ENCODE measurements around the gene LGI1. TPM values are rescaled to one million over a fixed set of nuclear protein-coding genes. Genes with fewer than 3 reads are reported as not detected.
"Not testable (repeated sequence)": the region's sequence is repeated elsewhere in the genome, so short reads cannot be mapped to it uniquely, and the experiment has no call there.

The LGI1 gene
- total and polyA plus RNA-seq, 3 experiments from 2014 or later, result not detected

DNA sequence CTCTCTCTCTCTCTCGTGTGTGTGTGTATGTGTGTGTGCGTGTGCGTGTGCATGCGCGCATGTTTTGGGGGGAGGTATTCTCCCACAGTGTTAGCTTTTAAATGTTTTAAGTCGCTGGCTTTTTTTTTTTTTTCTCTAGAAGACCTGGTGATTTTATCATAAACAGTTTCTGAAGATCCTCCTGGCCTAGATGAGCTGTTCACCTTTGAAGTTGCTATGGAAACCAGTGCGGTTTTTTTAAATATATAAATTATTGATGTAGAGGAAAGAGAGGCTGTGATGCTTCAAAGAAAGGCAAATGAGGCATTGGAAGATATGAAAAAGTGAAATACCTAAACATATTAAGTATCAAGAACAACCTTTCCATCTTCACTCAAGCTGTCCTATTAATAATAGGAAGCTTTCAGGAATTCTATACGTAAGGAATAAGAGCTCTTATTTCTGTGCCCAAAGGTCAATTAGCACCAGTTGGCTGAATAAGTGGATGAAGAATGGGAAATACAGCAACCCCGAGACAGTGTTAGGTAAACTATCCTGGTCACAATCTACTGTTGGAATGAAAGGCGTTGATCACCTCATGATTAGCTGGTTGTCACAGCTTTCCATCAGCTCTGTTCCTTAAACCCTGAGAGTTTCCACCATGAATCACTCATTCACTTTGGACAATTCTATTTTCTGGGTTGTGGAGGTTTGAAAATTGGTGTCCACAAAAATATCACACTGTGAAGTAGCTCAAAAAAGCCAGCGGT lies 69.5 kb downstream of the LGI1 start:
- Mint-ChIP-seq H3K27ac (no peak overlapping the region), H3K4me3 (no peak overlapping the region), H3K9me3 (peaks cover 0 to under 1% (median 0%) of the 10 kb centered on the region in 5 donors), H3K36me3 (no peaks in the 10 kb centered on the region), H3K4me1 (peaks cover 0 to 4% (median 2%) of the 10 kb centered on the region in 3 donors), H3K27me3 (peaks cover 1 to 18% of the 10 kb centered on the region in 2 donors)
- H3K36me3 ChIP-seq (ENCODE audit: insufficient read depth, low read length), result no peaks in the 10 kb centered on the region
- ChIA-PET CTCF (interaction anchor here (1.2 kb wide), 1 partner anchor 9 kb away, joined by 4 read pairs; no protein-coding TSS in a partner anchor), POLR2A (no interaction called here)
- H3K4me1 ChIP-seq (ENCODE audit: insufficient read depth, low read length), result no peaks in the 10 kb centered on the region
- H3K27ac ChIP-seq (ENCODE audit: low read depth, low read length), result no peak overlapping the region
- no peaks in the 10 kb centered on the region for H3K9me3 ChIP-seq (ENCODE audit: low read length)
- no peaks in the 10 kb centered on the region for H3K27me3 ChIP-seq (ENCODE audit: insufficient read depth, low read length, poor library complexity, severe bottlenecking)
- DNase-seq, result no peak
- H3K4me3 ChIP-seq (ENCODE audit: low read length), result no peak overlapping the region

GRCh38 chr10:93831065-93831464 lies 73.3 kb downstream of the LGI1 start:
- H3K27me3 ChIP-seq (ENCODE audit: insufficient read depth, low read length, poor library complexity, severe bottlenecking); POLR2A ChIA-PET; H3K4me3 Mint-ChIP-seq; H3K4me3 ChIP-seq (ENCODE audit: low read length); H3K4me1 Mint-ChIP-seq; H3K27ac ChIP-seq (ENCODE audit: low read depth, low read length); H3K9me3 Mint-ChIP-seq; H3K27ac Mint-ChIP-seq; H3K36me3 ChIP-seq (ENCODE audit: insufficient read depth, low read length); DNase-seq; H3K36me3 Mint-ChIP-seq; H3K4me1 ChIP-seq (ENCODE audit: insufficient read depth, low read length); CTCF ChIA-PET; H3K9me3 ChIP-seq (ENCODE audit: low read length): not testable (repeated sequence)
- peaks cover 3 to 14% of the 10 kb centered on the region in 2 donors for H3K27me3 Mint-ChIP-seq

- POLR2A ChIA-PET, result no interaction called here
- DNase-seq, result no peak
- CTCF ChIA-PET, result no interaction called here
These were observed 78.0 kb downstream of the LGI1 start for GRCh38 chr10:93835770-93836169.

DNA sequence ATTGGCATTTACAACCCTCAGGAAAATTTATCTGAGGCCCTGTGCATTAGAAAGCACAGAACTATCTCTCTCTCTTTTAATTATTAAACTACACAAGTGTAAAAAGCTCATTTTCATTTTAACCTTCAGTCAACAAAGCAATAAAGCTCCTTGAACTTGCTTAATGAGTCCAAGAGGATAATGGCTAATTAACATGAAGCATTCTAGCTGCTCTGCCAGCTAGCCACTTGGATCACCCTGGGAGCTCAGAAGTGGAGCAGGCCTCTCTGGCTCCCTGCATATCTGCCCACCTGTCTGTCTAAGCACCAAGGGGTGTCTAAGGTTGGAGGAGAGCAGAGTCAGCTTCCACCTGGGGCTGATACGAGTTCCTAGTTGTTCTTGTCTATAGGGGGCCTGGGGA lies 80.1 kb downstream of the LGI1 start:
- POLR2A ChIA-PET, result no interaction called here
- Mint-ChIP-seq H3K27ac (no peak overlapping the region), H3K36me3 (no peaks in the 10 kb centered on the region), H3K27me3 (peaks cover 7 to 22% of the 10 kb centered on the region in 2 donors), H3K4me1 (no peaks in the 10 kb centered on the region), H3K9me3 (peaks cover 1 to 8% (median 5%) of the 10 kb centered on the region in 5 donors), H3K4me3 (no peak overlapping the region)
- H3K4me1 ChIP-seq (ENCODE audit: insufficient read depth, low read length), result no peaks in the 10 kb centered on the region
- CTCF ChIA-PET, result no interaction called here
- DNase-seq, result no peak
- no peaks in the 10 kb centered on the region for H3K9me3 ChIP-seq (ENCODE audit: low read length)
- H3K27ac ChIP-seq (ENCODE audit: low read depth, low read length), result no peak overlapping the region
- H3K36me3 ChIP-seq (ENCODE audit: insufficient read depth, low read length), result no peaks in the 10 kb centered on the region
- no peak overlapping the region for H3K4me3 ChIP-seq (ENCODE audit: low read length)
- H3K27me3 ChIP-seq (ENCODE audit: insufficient read depth, low read length, poor library complexity, severe bottlenecking), result no peaks in the 10 kb centered on the region

More at GRCh38 chr10:93835770-93836169, 78.0 kb downstream of the LGI1 start:
- no peak overlapping the region for H3K4me3 Mint-ChIP-seq
- Histone ChIP-seq H3K4me1 (ENCODE audit: insufficient read depth, low read length) (no peaks in the 10 kb centered on the region), H3K27me3 (ENCODE audit: insufficient read depth, low read length, poor library complexity, severe bottlenecking) (no peaks in the 10 kb centered on the region), H3K36me3 (ENCODE audit: insufficient read depth, low read length) (no peaks in the 10 kb centered on the region), H3K9me3 (ENCODE audit: low read length) (no peaks in the 10 kb centered on the region), H3K4me3 (ENCODE audit: low read length) (no peak overlapping the region), H3K27ac (ENCODE audit: low read depth, low read length) (no peak overlapping the region)
- H3K36me3 Mint-ChIP-seq, result no peaks in the 10 kb centered on the region
- peaks cover 6 to 15% of the 10 kb centered on the region in 2 donors for H3K27me3 Mint-ChIP-seq
- no peaks in the 10 kb centered on the region for H3K4me1 Mint-ChIP-seq
- H3K27ac Mint-ChIP-seq, result no peak overlapping the region
- H3K9me3 Mint-ChIP-seq, result peaks cover 5 to 8% (median 7%) of the 10 kb centered on the region in 5 donors

DNA sequence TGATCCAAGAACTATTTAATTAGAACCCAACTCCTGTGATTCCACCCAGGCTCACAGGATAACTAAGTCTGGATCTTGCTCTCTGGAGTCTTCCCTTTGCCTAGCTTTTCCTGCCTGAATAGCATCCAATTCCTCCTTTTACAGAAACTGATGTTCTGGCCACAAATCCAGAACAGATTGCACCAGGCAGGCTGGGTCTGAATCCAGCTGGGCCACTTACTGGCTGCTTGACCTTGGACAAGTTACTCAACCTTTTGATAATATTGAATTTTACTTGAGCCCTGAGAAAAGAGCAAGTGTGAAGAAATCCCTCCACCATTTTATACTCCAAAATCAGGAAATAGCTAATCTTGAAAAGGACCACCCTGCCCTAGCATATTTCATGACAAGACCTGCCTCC lies 80.5 kb downstream of the LGI1 start:
- Histone ChIP-seq H3K27me3 (ENCODE audit: insufficient read depth, low read length, poor library complexity, severe bottlenecking) (no peaks in the 10 kb centered on the region), H3K36me3 (ENCODE audit: insufficient read depth, low read length) (no peaks in the 10 kb centered on the region), H3K27ac (ENCODE audit: low read depth, low read length) (no peak overlapping the region), H3K9me3 (ENCODE audit: low read length) (no peaks in the 10 kb centered on the region), H3K4me3 (ENCODE audit: low read length) (no peak overlapping the region), H3K4me1 (ENCODE audit: insufficient read depth, low read length) (no peaks in the 10 kb centered on the region)
- H3K4me3 Mint-ChIP-seq, result no peak overlapping the region
- peaks cover 8 to 22% of the 10 kb centered on the region in 2 donors for H3K27me3 Mint-ChIP-seq
- H3K9me3 Mint-ChIP-seq, result peaks cover 1 to 8% (median 5%) of the 10 kb centered on the region in 5 donors
- ChIA-PET POLR2A (no interaction called here), CTCF (no interaction called here)
- no peak for DNase-seq
- H3K4me1 Mint-ChIP-seq, result no peaks in the 10 kb centered on the region
- H3K36me3 Mint-ChIP-seq, result no peaks in the 10 kb centered on the region
- no peak overlapping the region for H3K27ac Mint-ChIP-seq

- no peaks in the 10 kb centered on the region for H3K36me3 ChIP-seq (ENCODE audit: insufficient read depth, low read length)
- POLR2A ChIA-PET, result no interaction called here
- Mint-ChIP-seq H3K36me3 (no peaks in the 10 kb centered on the region), H3K4me1 (no peaks in the 10 kb centered on the region), H3K4me3 (no peak overlapping the region), H3K9me3 (no peaks in the 10 kb centered on the region), H3K27ac (no peak overlapping the region), H3K27me3 (peaks cover 9 to 25% of the 10 kb centered on the region in 2 donors)
- H3K4me3 ChIP-seq (ENCODE audit: low read length), result no peak overlapping the region
- no peaks in the 10 kb centered on the region for H3K9me3 ChIP-seq (ENCODE audit: low read length)
- H3K27me3 ChIP-seq (ENCODE audit: insufficient read depth, low read length, poor library complexity, severe bottlenecking), result no peaks in the 10 kb centered on the region
- CTCF ChIA-PET, result no interaction called here
- H3K27ac ChIP-seq (ENCODE audit: low read depth, low read length), result no peak overlapping the region
- no peaks in the 10 kb centered on the region for H3K4me1 ChIP-seq (ENCODE audit: insufficient read depth, low read length)
- no peak for DNase-seq
These were observed 84.2 kb downstream of the LGI1 start for GRCh38 chr10:93841961-93842360.

GRCh38 chr10:93844979-93845626 lies 87.4 kb downstream of the LGI1 start:
- no peaks in the 10 kb centered on the region for H3K36me3 Mint-ChIP-seq
- Histone ChIP-seq H3K36me3 (ENCODE audit: insufficient read depth, low read length) (no peaks in the 10 kb centered on the region), H3K4me3 (ENCODE audit: low read length) (no peak overlapping the region), H3K27ac (ENCODE audit: low read depth, low read length) (no peak overlapping the region), H3K4me1 (ENCODE audit: insufficient read depth, low read length) (no peaks in the 10 kb centered on the region), H3K9me3 (ENCODE audit: low read length) (no peaks in the 10 kb centered on the region), H3K27me3 (ENCODE audit: insufficient read depth, low read length, poor library complexity, severe bottlenecking) (no peaks in the 10 kb centered on the region)
- no peak overlapping the region for H3K4me3 Mint-ChIP-seq
- peak overlapping the region in 1 of 8 donors; percentile 10 for H3K27ac Mint-ChIP-seq
- H3K9me3 Mint-ChIP-seq, result no peaks in the 10 kb centered on the region
- H3K27me3 Mint-ChIP-seq, result peaks cover 12 to 23% of the 10 kb centered on the region in 2 donors
- H3K4me1 Mint-ChIP-seq, result no peaks in the 10 kb centered on the region
- no peak for DNase-seq
- CTCF ChIA-PET, result no interaction called here
- POLR2A ChIA-PET, result no interaction called here
